Left ventricle myocardium inferior (tissue), 1 donor: Measurements from ENCODE around the gene PELO. TPM values are rescaled to one million over a fixed set of nuclear protein-coding genes. Genes with fewer than 3 reads are reported as not detected.
A peak's percentile ranks its signal among the peaks of the same experiment; 100 is the strongest.

ENCODE experiments used
- DNase-seq: peaks from one replicate; pipeline ENCODE4 v3.0.0-alpha.2; 2020
- H3K27ac ChIP-seq: fragments of 200-600 bp; replicated peaks from 2 replicates; pipeline ENCODE4 v1.8.0; 2021
- H3K27me3 ChIP-seq: fragments of 200-600 bp; 2 replicates; pipeline ENCODE4 v1.8.0; 2021; ENCODE audit warnings: low read depth
- H3K36me3 ChIP-seq: fragments of 200-600 bp; 2 replicates; pipeline ENCODE4 v1.8.0; 2021
- H3K4me1 ChIP-seq: fragments of 200-600 bp; 2 replicates; pipeline ENCODE4 v1.8.0; 2021
- H3K4me3 ChIP-seq: fragments of 200-600 bp; 2 replicates; pipeline ENCODE4 v1.8.0; 2021; ENCODE audit warnings: mild to moderate bottlenecking, moderate library complexity
- H3K9me3 ChIP-seq: fragments of 200-600 bp; replicated peaks from 2 replicates; pipeline ENCODE4 v1.8.0; 2021
- intact Hi-C: fragments of 100-400 bp; cut with micrococcal nuclease; formaldehyde crosslinking; loops from one replicate; pipeline ENCODE4 v1.11.0; 2022
- total RNA-seq: library from RNA; stranded (reverse); fragmentation: NEBNext Ultra II Directional; extraction: Animal tissue kit (Norgen Biotek cat#: 25700); gene quantifications from one replicate; pipeline ENCODE4 v1.2.1, GENCODE V29; 2021
- TF ChIP-seq, protein P1 (sequence below): fragments of 200-600 bp; IDR thresholded peaks from 2 replicates; pipeline ENCODE4 v1.8.0; 2021; ENCODE audit warnings: antibody characterized with exemption, mild to moderate bottlenecking, borderline replicate concordance
- donor health status: DM: no; HTN: yes; CAD: no; lungs with severe emphysema.

The PELO gene
- total RNA-seq, 1 donor from 2014 or later: 19.7 TPM

GRCh38 chr5:52754051-52754450 is 33.7 kb upstream of the PELO start:
- Histone ChIP-seq H3K27me3 (no peaks in the 10 kb centered on the region), H3K36me3 (no peaks in the 10 kb centered on the region), H3K4me3 (no peak overlapping the region), H3K9me3 (no peaks in the 10 kb centered on the region), H3K4me1 (peaks cover 17% of the 10 kb centered on the region), H3K27ac (no peak overlapping the region)
- TF ChIP-seq, protein P1, sequence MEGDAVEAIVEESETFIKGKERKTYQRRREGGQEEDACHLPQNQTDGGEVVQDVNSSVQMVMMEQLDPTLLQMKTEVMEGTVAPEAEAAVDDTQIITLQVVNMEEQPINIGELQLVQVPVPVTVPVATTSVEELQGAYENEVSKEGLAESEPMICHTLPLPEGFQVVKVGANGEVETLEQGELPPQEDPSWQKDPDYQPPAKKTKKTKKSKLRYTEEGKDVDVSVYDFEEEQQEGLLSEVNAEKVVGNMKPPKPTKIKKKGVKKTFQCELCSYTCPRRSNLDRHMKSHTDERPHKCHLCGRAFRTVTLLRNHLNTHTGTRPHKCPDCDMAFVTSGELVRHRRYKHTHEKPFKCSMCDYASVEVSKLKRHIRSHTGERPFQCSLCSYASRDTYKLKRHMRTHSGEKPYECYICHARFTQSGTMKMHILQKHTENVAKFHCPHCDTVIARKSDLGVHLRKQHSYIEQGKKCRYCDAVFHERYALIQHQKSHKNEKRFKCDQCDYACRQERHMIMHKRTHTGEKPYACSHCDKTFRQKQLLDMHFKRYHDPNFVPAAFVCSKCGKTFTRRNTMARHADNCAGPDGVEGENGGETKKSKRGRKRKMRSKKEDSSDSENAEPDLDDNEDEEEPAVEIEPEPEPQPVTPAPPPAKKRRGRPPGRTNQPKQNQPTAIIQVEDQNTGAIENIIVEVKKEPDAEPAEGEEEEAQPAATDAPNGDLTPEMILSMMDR: no peak
- no peak for DNase-seq
- intact Hi-C loops: no loop called here

- H3K27ac ChIP-seq: peak overlapping the region; percentile 79
- DNase-seq: no peak
- intact Hi-C loops: no loop called here
These were observed 30.2 kb upstream of the PELO start for GRCh38 chr5:52757527-52757926.

DNA sequence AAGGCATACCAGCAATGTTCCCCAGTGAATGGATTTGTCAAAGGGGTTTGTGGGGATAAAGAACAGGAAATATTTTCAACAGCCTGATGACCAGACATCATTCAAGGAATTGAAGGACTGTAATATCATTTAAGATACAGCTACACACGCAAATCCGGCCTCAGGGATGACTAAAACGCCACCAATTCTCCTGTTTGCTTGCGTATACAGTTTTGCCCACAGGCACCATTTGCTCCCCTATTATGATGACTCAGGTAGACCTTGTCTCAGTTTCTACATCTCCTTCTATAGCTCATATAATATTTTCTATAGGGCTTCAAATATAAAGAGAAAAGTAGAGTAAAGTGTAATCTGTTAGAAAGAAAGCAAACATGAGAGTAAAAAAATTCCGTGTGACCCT is 29.7 kb upstream of the PELO start:
- peak overlapping the region; percentile 79 for H3K27ac ChIP-seq
- H3K4me1 ChIP-seq: peaks cover 22% of the 10 kb centered on the region
- intact Hi-C loops: no loop called here
- no peak for DNase-seq
- no peaks in the 10 kb centered on the region for H3K9me3 ChIP-seq
- no peaks in the 10 kb centered on the region for H3K27me3 ChIP-seq
- no peaks in the 10 kb centered on the region for H3K36me3 ChIP-seq
- H3K4me3 ChIP-seq: no peak overlapping the region
- TF ChIP-seq, protein P1: no peak

More at GRCh38 chr5:52757527-52757926, 30.2 kb upstream of the PELO start:
- Histone ChIP-seq H3K9me3 (no peaks in the 10 kb centered on the region), H3K36me3 (no peaks in the 10 kb centered on the region), H3K27me3 (no peaks in the 10 kb centered on the region), H3K4me3 (no peak overlapping the region), H3K4me1 (peaks cover 22% of the 10 kb centered on the region)
- TF ChIP-seq, protein P1: no peak

DNA sequence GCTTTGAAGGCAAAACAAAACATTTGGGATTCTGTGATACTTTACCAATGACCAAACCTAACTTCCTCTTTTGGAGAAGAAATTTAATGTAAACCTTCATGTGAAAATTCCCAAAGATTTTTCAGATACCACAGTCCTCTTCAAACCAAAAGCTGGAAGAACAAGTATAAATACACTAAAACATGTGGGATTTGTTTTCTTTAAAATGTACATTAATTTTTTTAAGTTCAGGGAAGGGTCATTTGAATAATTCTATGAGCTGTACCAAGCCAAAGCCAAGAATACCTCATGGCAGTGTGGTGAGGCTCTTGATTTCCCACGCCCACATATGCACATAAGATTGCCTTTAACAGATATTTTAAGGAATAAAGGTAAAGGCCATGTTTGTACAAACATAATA is 28.4 kb upstream of the PELO start:
- Histone ChIP-seq H3K27me3 (no peaks in the 10 kb centered on the region), H3K9me3 (no peaks in the 10 kb centered on the region), H3K36me3 (no peaks in the 10 kb centered on the region), H3K4me3 (no peak overlapping the region), H3K27ac (peak overlapping the region; percentile 79), H3K4me1 (peaks cover 22% of the 10 kb centered on the region)
- no peak for DNase-seq
- intact Hi-C loops: no loop called here
- TF ChIP-seq, protein P1: no peak

DNA sequence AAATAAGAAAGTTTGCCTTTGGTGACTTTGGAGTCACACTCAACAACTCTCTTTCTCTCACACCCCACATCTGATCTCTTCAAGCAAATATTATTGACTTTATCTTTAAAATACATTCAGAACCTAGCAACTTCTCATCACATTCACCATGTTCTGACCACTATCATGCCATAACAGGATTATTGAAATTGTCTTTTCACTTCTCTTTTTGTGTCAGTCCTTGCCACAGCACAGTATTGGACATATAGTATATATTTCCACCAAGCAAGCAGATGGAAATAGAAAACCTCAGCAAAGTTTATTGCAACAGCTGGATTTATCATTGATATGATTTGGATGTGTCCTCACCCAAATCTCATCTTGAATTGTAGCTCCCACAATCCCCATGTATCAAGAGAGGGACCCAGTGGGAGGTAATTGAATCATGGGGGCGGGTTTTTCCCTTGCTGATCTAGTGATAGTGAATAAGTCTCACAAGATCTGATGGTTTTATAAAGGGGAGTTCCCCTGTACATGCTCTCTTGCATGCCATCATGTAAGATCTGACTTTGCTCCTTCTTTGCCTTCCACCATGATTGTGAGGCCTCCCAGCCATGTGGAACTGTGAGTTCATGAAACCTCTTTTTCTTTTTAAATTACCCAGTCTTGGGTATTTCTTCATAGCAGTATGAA is 26.9 kb upstream of the PELO start:
- intact Hi-C loops: no loop called here
- no peak for DNase-seq
- H3K27me3 ChIP-seq: no peaks in the 10 kb centered on the region
- H3K4me3 ChIP-seq: no peak overlapping the region
- H3K27ac ChIP-seq: no peak overlapping the region
- TF ChIP-seq, protein P1: no peak
- H3K9me3 ChIP-seq: no peaks in the 10 kb centered on the region
- H3K36me3 ChIP-seq: no peaks in the 10 kb centered on the region
- peaks cover 22% of the 10 kb centered on the region for H3K4me1 ChIP-seq
